Measurements from ENCODE around the gene TXNRD2. TPM values are rescaled to one million over a fixed set of nuclear protein-coding genes. Genes with fewer than 3 reads are reported as not detected.

Gene TXNRD2
- total RNA-seq, 4 donors from 2014 or later: 12.1 to 28.9 (median 21.6) TPM

- in situ Hi-C loops (cut with MboI; ENCODE audit: low pct_ligation_motif_present in 1 of 4, low pct_unique_long_range_greater_than_20kb in 1 of 4, low sequenced_read_pairs in 3 of 4) (no loop called here), intact Hi-C loops (cut with DNase I; ENCODE audit: low total_unique reads) (no loop called here)
- Histone ChIP-seq H3K27ac (no peak overlapping the region), H3K4me1 (peaks cover 0 to 10% (median 0%) of the 10 kb centered on the region in 4 donors), H3K27me3 (no peaks in the 10 kb centered on the region), H3K4me3 (no peak overlapping the region), H3K36me3 (no peaks in the 10 kb centered on the region), H3K9me3 (no peaks in the 10 kb centered on the region)
- TF ChIP-seq POLR2A (IDR thresholded peaks at IDR 0.05) (no peak), EP300 (IDR thresholded peaks at IDR 0.05; ENCODE audit: low read depth) (no peak), POLR2AphosphoS5 (IDR thresholded peaks at IDR 0.05) (no peak), CTCF (IDR thresholded peaks at IDR 0.05) (no peak)
- DNase-seq: no peak
- WGBS, 2 donors (ENCODE audit: low coverage in 1 of 2): 79 to 83% methylated on average over 10 to 12 of the region's 12 CpGs
Measured at GRCh38 chr22:19865141-19865829, 76.3 kb downstream of the TXNRD2 start.

GRCh38 chr22:19864538-19865106, 77.0 kb downstream of the TXNRD2 start:
- Histone ChIP-seq H3K27me3 (no peaks in the 10 kb centered on the region), H3K9me3 (no peaks in the 10 kb centered on the region), H3K36me3 (no peaks in the 10 kb centered on the region), H3K4me1 (peaks cover 0 to 10% (median 0%) of the 10 kb centered on the region in 4 donors), H3K27ac (no peak overlapping the region), H3K4me3 (no peak overlapping the region)
- TF ChIP-seq POLR2A (IDR thresholded peaks at IDR 0.05): no peak
- no peak for TF ChIP-seq CTCF (IDR thresholded peaks at IDR 0.05)
- no peak for TF ChIP-seq EP300 (IDR thresholded peaks at IDR 0.05; ENCODE audit: low read depth)
- no peak for TF ChIP-seq POLR2AphosphoS5 (IDR thresholded peaks at IDR 0.05)
- DNase-seq: no peak
- in situ Hi-C loops (cut with MboI; ENCODE audit: low pct_ligation_motif_present in 1 of 4, low pct_unique_long_range_greater_than_20kb in 1 of 4, low sequenced_read_pairs in 3 of 4): no loop called here
- intact Hi-C loops (cut with DNase I; ENCODE audit: low total_unique reads): no loop called here
- 94 to 96% methylated on average over 5 of the region's 5 CpGs for WGBS, 2 donors (ENCODE audit: low coverage in 1 of 2)

GRCh38 chr22:19863571-19863970, 78.0 kb downstream of the TXNRD2 start:
- no peak for TF ChIP-seq POLR2A (IDR thresholded peaks at IDR 0.05)
- no peak for TF ChIP-seq EP300 (IDR thresholded peaks at IDR 0.05; ENCODE audit: low read depth)
- no peak for TF ChIP-seq CTCF (IDR thresholded peaks at IDR 0.05)
- in situ Hi-C loops (cut with MboI; ENCODE audit: low pct_ligation_motif_present in 1 of 4, low pct_unique_long_range_greater_than_20kb in 1 of 4, low sequenced_read_pairs in 3 of 4) (no loop called here), intact Hi-C loops (cut with DNase I; ENCODE audit: low total_unique reads) (no loop called here)

GRCh38 chr22:19862619-19863246, 78.9 kb downstream of the TXNRD2 start:
- no peak for DNase-seq
- TF ChIP-seq POLR2AphosphoS5 (IDR thresholded peaks at IDR 0.05): no peak
- no peak for TF ChIP-seq EP300 (IDR thresholded peaks at IDR 0.05; ENCODE audit: low read depth)
- TF ChIP-seq POLR2A (IDR thresholded peaks at IDR 0.05): no peak
- no peak for TF ChIP-seq CTCF (IDR thresholded peaks at IDR 0.05)
- no peaks in the 10 kb centered on the region for H3K9me3 ChIP-seq
- in situ Hi-C loops (cut with MboI; ENCODE audit: low pct_ligation_motif_present in 1 of 4, low pct_unique_long_range_greater_than_20kb in 1 of 4, low sequenced_read_pairs in 3 of 4) (no loop called here), intact Hi-C loops (cut with DNase I; ENCODE audit: low total_unique reads) (no loop called here)
- H3K4me1 ChIP-seq: no peaks in the 10 kb centered on the region
- H3K27me3 ChIP-seq: no peaks in the 10 kb centered on the region
- H3K27ac ChIP-seq: no peak overlapping the region
- 94% methylated on average over 7 to 13 of the region's 13 CpGs for WGBS, 2 donors (ENCODE audit: low coverage in 1 of 2)
- H3K4me3 ChIP-seq: no peak overlapping the region
- H3K36me3 ChIP-seq: no peaks in the 10 kb centered on the region

More at GRCh38 chr22:19863571-19863970, 78.0 kb downstream of the TXNRD2 start:
- Histone ChIP-seq H3K27me3 (no peaks in the 10 kb centered on the region), H3K36me3 (no peaks in the 10 kb centered on the region), H3K9me3 (no peaks in the 10 kb centered on the region), H3K4me3 (no peak overlapping the region), H3K27ac (no peak overlapping the region), H3K4me1 (no peaks in the 10 kb centered on the region)
- 93 to 97% methylated on average over 4 to 5 of the region's 5 CpGs for WGBS, 2 donors (ENCODE audit: low coverage in 1 of 2)
- DNase-seq: no peak
